Astrocyte of the hippocampus (primary cell): Measurements from ENCODE around the gene VSTM2B.
"Not testable (repeated sequence)": the region's sequence is repeated elsewhere in the genome, so short reads cannot be mapped to it uniquely, and the experiment has no call there.

Source experiments
- DNase-seq: peaks from one replicate; pipeline ENCODE4 v3.0.0; 2011; ENCODE audit warnings: low read depth, low spot score

Gene VSTM2B

GRCh38 chr19:29525901-29526729 lies at the start of gene VSTM2B:
Gene VSTM2B (plus strand): TSS chr19:29525994. CDS start chr19:29526584, 590 bp downstream.
- no peak for DNase-seq

- no peak for DNase-seq
Measured at GRCh38 chr19:29476528-29476927, 49.3 kb upstream of the VSTM2B start.

GRCh38 chr19:29477831-29478577 lies 47.8 kb upstream of the VSTM2B start:
- no peak for DNase-seq

GRCh38 chr19:29478578-29479565 lies 46.9 kb upstream of the VSTM2B start:
- DNase-seq, result peak; percentile 8

- no peak for DNase-seq
Measured at GRCh38 chr19:29479941-29480340, 45.9 kb upstream of the VSTM2B start.

- DNase-seq, result no peak
Measured at GRCh38 chr19:29480507-29480906, 45.3 kb upstream of the VSTM2B start.

- DNase-seq, result no peak
Measured at GRCh38 chr19:29482855-29483640, 42.7 kb upstream of the VSTM2B start.

GRCh38 chr19:29483641-29483920 lies 42.2 kb upstream of the VSTM2B start:
- no peak for DNase-seq

- DNase-seq, result no peak
Measured at GRCh38 chr19:29483944-29484581, 41.7 kb upstream of the VSTM2B start.

GRCh38 chr19:29484876-29485275 lies 40.9 kb upstream of the VSTM2B start:
- DNase-seq, result no peak

- DNase-seq, result no peak
Measured at GRCh38 chr19:29485293-29485692, 40.5 kb upstream of the VSTM2B start.

- DNase-seq, result not testable (repeated sequence)
Measured at GRCh38 chr19:29486961-29487360, 38.8 kb upstream of the VSTM2B start.

- no peak for DNase-seq
Measured at GRCh38 chr19:29487432-29487831, 38.4 kb upstream of the VSTM2B start.

GRCh38 chr19:29488316-29488715 lies 37.5 kb upstream of the VSTM2B start:
- no peak for DNase-seq

- DNase-seq, result no peak
Measured at GRCh38 chr19:29489172-29489951, 36.4 kb upstream of the VSTM2B start.

- no peak for DNase-seq
Measured at GRCh38 chr19:29491491-29491890, 34.3 kb upstream of the VSTM2B start.

GRCh38 chr19:29491995-29492577 lies 33.7 kb upstream of the VSTM2B start:
- no peak for DNase-seq

GRCh38 chr19:29492769-29493168 lies 33.0 kb upstream of the VSTM2B start:
- DNase-seq, result no peak

- DNase-seq, result no peak
Measured at GRCh38 chr19:29495091-29495490, 30.7 kb upstream of the VSTM2B start.
